GM21515 (cell line): Measurements from ENCODE around the gene ARHGAP6.

ENCODE experiments used
- ATAC-seq: cut with Tn5 transposase; IDR thresholded peaks from one replicate; pipeline ENCODE4 v1.9.1; 2021; ENCODE audit not compliant: unreplicated experiment

ARHGAP6 gene

GRCh38 chrX:11190745-11191510 is 474.8 kb downstream of the ARHGAP6 start:
- ATAC-seq: no peak

GRCh38 chrX:11189097-11189496 is 476.6 kb downstream of the ARHGAP6 start:
- ATAC-seq: no peak

DNA sequence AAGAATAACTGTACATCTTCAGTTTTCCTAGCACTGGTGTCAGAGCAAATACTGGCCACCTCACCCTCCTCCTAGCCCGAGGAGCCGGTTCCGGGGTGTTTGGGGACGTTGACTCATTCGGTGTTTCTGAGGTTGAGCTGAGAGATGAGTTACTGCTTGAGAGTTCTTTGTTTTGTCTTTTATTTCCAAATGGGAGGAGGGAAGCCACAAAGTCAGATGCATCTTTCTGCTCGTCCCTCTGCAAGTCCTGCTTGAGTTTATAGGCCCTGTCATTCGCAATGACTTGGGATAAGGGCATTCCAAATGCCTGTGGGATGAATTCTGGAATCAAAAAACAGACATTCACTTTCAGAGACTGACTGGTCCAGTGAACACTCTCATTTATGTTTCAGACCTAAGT is 477.1 kb downstream of the ARHGAP6 start:
- ATAC-seq: no peak

DNA sequence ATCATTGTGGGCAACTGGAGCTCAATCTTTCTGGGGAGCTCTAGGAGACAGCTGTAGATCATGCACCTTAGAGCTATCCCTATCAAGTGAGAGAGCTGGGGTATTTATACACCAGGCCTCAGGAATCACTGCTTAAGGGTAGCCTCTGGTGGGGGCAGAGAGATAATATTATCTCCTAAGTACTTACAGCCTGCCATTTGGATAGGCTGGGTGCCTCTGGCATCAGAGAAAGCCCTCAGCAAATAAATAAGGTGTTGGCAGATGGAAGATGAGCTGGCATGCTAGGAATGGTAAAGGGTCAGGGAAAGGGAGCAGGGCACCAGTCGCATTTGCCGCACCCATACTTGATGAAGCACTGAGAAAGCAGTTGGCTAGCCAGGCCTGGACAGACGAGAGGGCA is 478.7 kb downstream of the ARHGAP6 start:
- ATAC-seq: no peak

DNA sequence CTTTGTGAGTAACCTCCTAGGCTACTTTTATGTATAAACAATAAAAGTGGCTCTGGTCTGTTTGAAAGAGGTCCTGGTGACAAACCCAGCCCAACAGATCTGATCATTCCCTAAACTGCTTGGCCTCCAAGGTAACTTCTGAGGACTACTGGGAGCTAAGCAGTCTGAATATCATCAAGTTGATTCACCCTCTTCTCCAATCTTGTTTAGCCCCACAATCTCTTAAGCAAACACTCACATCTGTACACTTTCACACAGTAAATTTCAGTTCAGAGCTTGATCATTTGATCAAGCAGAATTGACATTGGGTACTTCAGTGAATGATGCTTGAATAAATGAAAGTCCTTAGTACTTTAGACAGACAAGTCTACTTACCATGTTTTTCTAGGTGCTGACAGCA is 479.9 kb downstream of the ARHGAP6 start:
- ATAC-seq: no peak

DNA sequence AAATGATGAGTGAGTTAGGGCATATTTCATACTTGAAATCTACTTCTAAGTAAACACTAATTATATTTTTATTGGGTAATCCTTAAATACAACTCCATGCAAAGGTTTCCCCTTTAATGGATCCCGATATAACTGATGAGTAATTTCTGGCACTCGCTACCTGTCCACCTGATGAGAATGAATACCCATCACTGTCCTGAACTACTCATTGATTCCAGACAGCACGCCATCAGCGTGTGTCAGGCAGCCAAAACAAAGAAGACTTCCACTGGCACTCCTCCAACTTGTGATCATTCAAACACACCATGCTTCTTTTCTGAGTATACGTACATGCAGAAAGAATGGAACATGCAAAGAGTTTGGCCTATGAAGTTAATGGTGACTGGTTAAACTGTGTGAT is 485.1 kb downstream of the ARHGAP6 start:
- no peak for ATAC-seq

DNA sequence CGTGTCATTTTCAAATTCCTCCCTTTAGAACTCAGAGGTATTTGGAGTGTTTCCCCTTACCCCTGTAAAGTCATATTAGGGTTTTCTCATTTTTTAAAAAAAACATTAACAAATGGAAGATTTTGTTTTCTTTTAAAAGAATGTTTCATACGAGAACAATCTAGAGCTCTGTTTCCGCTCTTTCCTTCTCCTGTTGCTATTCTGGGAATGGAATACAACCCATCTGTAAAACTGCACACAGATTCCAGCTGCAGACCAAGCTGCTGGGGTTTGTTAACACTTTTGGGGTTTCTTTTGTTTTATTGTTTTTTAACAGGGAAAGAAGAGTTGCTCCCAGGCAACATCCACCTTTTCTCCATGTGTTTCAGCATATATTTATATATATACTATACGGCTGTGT is 493.3 kb downstream of the ARHGAP6 start:
- no peak for ATAC-seq

DNA sequence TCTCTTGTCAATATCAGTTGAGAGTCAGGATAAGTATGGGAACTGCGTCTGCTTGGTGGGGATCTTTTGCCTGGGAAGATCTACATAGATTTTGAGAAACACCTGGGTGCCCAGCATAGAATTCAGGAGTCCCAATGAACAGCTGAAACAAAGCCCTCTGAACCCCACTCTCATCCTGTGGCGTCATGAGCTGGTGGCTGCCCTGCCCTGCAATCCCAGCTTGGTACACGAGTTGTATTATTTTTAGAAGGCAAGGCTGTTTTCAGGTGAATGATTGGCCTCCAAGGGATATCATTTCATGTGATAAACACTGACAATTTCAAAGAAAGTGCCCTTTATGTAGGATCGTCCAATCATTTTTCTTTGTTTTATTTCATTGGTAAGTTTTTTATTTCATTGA is 493.8 kb downstream of the ARHGAP6 start:
- ATAC-seq: no peak

DNA sequence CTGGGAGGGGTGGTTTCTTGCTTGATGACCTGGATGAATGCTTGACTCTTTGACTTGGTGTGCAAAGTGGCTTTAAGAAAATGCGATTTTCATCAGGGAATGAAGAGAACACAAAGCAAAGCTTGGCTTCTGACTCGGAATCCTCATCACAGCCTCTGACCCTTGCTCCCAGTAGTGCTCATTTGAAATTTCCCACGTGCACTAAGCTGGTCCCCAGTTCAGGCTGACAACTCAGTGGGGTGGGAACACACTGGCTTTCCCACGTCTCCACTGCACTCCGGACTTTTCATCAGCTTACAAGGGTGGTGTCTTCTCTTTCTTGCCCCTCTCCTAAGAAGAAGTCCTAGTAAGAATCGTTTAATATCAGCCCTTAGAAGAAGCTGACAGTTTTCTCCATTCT is 501.3 kb downstream of the ARHGAP6 start:
- ATAC-seq: no peak

DNA sequence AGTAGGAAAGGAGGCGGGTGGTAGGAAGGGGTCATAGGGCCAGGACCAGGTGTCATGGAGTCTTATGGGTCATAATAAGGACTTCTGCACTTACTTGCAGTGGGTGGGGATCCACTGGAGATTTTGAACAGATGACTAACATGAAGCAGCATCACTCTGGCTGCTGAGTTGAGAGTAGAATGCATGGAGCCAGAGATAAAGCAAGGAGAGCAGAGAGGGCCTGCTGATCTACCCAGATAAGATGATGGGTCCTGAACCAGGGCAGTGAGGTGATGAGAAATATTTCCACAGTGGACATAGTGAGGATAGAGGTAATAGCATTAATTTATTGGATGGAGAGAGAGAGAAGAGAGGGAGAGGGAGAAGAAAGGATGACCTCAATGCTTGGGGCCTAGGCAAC is 506.6 kb downstream of the ARHGAP6 start:
- ATAC-seq: no peak

DNA sequence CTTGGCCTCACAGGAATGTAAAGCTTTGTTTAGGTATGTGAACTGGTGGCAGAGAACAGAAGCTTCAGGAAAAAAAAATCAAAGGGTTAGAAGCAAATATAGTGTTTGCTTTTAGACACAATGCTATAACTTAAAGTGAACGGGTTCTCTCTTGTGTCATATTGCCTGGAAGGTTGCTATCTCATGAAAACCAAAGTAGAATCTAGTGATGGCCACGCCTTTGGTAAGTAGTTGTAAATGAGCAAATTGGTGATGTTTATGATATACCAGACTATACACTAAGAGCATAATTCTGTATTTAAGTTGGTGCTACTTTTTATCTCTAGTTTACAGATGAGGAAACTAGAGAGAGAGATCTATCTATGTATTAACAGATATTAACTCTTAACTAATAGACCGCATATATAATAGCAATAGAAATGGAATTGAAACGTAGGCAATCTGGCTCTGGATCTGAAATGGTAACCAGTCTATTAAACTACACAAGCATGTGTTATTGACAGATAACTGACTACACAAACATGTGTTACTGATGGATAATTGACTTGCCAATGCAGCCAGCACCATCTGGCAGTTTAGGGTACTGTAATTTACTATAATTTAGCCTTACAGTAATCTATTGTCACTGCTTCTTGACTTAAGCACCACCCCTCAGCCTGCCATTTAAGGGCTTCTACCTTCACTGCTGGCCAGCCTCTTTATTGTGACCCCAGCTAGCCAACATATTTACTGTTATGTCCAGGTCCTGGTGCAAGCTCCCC is 513.7 kb downstream of the ARHGAP6 start:
- ATAC-seq: no peak

DNA sequence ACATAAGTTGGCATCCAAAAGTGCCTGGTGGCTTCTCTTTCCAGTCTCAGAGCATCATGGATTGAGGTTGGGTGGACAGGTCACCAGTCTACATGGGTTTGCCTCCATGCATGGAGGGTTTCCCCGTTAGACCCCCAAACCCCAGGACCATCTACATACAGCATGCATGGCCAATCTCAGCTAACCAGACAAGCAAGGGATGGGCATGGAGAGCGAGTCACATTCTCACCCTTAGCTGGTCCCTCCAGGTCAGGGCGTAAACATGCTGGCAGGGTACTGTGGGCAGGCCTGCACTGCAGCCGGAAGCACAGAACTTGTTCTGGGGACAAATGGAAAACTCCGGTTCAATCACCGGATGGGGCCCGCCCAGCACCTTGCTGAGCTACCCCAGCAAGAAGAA is 517.3 kb downstream of the ARHGAP6 start:
- ATAC-seq: no peak

GRCh38 chrX:11146411-11146810 is 519.3 kb downstream of the ARHGAP6 start:
- no peak for ATAC-seq

DNA sequence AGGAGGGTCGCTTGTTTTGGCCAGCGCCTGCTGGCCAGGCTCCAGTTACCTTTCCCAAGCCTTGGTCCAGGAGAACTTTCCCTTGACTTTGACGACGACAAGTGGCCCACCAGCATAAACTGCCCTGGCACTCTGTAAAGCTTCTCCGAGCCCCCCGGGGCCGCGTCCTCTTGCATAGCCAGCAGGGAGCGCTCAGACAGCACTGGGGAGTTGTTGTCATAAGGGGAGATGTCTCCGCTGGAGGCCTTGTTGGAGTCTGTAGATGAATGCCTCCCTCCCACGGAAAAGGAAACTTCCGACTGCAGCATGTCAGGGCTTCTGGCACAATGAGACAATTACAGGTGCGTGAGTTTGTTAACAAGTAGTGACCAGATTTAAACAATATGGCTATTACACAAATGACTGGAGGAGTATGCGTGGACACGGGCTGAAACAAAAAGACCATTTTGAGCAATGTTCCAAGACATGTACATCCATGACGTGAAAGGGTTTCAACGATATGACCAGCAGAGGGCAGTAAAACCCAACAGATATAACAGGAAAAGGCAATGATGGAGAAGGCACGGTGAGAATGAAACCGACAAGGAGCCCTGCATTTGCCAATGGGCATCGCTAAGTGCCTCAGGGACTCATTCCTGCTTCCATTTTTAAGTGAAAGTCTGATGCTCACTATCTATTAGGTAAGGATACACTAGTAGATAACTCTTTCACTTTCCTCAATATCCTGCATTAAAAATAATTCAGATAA is 521.6 kb downstream of the ARHGAP6 start:
- ATAC-seq: no peak

DNA sequence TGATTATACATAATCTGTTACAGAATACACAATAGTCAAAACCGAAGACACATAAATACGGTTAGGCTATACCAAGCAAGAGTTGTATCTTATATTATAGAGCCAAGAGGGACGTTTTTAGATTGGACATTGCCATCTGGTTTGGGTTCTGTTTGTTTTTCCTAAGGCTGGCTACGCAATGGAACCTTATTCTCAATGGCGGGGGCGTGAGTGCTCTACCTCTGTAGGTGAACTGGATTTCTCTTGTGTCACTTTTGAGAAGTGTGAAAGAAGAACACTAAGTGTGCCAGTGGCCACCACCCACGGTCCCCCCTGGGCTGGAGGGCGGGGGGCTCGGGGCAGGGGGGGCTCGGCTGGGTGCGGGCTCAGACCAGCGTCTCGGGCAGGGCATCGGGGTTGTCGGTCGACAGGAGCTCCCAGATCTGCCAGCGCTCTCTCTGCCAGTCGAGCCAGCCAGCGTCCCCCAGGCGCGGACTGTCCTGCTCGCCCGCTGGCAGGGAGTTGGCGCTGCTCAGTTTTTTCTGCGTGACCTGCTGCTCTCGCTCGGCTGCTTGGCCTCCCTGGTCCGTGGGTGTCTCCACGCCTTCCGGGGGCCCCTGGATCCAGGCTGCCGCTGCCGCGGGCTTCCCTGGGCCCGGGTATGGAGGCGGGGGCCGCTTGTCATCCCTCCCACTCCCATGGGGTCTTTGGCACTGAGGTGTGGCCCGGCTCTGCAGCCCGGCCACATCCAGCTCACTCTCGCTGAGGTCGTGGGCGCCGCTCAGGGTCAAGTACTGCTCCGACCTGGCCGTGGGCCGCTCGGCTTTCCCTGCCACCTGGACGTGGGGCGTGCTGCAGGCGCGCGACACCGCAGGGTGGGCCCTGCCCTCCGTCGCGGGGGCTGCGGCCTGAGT is 527.0 kb downstream of the ARHGAP6 start:
- no peak for ATAC-seq

- ATAC-seq: no peak
Measured at GRCh38 chrX:11137543-11138139, 528.1 kb downstream of the ARHGAP6 start.

DNA sequence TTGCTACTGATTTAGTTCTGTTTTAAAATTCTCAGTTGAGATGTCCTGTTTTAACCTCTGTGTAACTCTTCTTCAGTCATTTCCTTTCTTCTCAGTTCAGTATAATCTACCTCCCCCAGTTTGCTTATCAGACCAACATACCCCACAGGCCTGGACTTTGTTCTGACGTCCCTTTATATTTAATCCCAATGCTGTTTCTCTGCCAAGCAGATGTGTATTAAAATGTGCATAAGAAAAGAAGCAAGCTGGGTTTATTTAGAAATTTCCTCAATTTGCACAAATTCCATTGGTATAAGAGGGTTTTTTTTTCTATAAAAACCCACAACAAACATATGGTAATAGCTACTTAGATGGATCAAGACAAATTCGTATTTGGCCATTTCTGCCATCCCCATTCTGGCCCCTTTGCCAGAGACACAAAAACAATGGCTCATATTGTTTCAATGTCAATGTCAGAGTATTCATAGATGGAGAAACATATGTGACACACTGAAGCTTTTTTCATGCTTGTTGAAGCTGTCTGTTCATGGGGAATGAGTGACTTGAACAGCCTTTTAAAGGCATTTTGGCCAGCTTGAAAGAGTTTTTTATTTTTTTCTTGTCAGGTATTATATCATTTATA is 530.0 kb downstream of the ARHGAP6 start:
- no peak for ATAC-seq

GRCh38 chrX:11131146-11131545 is 534.6 kb downstream of the ARHGAP6 start:
- no peak for ATAC-seq

DNA sequence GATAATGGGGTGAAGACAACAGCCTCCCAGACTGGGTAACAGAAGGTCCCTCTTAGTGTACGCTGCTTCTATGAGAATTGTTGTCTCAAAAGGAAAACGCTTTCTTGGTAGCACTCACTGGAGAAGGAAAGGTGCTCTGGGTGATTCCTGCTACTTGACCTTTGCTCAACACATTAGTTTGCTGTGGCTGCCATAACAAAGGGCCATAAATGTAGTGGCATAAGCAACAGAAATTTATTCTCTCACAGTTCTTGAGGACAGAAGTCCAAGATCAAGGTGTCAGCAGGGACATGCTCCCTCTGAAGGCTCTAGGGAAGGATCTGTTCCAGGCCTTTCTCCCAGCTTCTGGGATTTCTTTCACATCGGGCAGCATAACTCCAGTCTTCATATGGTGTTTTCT is 535.6 kb downstream of the ARHGAP6 start:
- ATAC-seq: no peak

DNA sequence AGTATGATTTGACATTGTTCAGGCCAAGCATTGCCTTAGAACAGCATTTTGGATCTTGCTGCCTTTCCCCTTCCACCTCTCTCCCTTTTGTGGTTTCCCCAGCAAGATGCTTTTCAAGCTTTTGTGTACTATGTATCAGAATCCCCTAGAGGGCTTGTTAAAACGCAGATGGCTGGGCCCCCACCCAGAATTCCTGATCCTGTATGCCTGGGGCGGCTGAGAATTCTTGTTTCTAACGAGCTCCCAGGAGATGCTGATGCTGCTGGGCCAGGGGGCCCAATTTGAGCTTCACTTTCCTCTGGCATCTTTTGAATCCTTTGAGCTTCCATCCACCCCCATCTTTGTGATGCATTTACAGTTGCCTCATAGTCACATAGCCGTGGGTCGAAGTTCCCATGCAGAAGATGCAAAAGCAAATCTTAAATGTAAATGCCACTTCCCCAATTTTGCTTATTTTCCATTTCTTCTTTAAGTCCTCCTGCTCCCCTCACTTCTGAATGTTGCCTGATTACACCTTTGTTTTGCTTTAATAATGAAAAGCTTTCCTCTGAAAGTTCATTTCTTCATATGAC is 536.1 kb downstream of the ARHGAP6 start:
- no peak for ATAC-seq
